PFSK-1 (cell line): Measurements from ENCODE around the gene S100A12.

Source experiments
- FOXP2 ChIP-seq: optimal IDR thresholded peaks from 2 replicates; pipeline ENCODE3; 2011; ENCODE audit warnings: borderline replicate concordance, control low read depth, inconsistent platforms; ENCODE audit not compliant: insufficient read depth; ENCODE audit errors: extremely low read length, extremely low read depth
- POLR2AphosphoS5 ChIP-seq: IDR thresholded peaks from 2 replicates; pipeline ENCODE4 v1.6.1; 2012; ENCODE audit warnings: low read depth, mild to moderate bottlenecking, control low read depth, low read length, moderate library complexity
- REST ChIP-seq, 2 experiments: IDR thresholded peaks; 2 replicates each; pipeline versions ENCODE4 v1.6.1 to v1.8.0; 2011 to 2012; ENCODE audit warnings: low read depth in 2 of 2, low read length in 2 of 2, control low read depth in 1 of 2, inconsistent platforms in 1 of 2, mild to moderate bottlenecking in 1 of 2, moderate library complexity in 1 of 2; ENCODE audit not compliant: insufficient read depth in 1 of 2
- SIN3A ChIP-seq: IDR thresholded peaks from 2 replicates; pipeline ENCODE4 v1.6.1; 2012; ENCODE audit warnings: mild to moderate bottlenecking, low read length, moderate library complexity, borderline replicate concordance; ENCODE audit not compliant: insufficient read depth
- TAF1 ChIP-seq: IDR thresholded peaks from 2 replicates; pipeline ENCODE4 v1.6.1; 2012; ENCODE audit warnings: low read length, control low read depth, borderline replicate concordance; ENCODE audit not compliant: insufficient read depth

The S100A12 gene

GRCh38 chr1:153394391-153394790 is 19.0 kb upstream of the S100A12 start:
- no peak for TF ChIP-seq REST (IDR thresholded peaks at IDR 0.05; ENCODE audit: insufficient read depth in 1 of 2, low read depth in 2 of 2, low read length in 2 of 2)
- no peak for TF ChIP-seq POLR2AphosphoS5
- no peak for TF ChIP-seq SIN3A
- no peak for TF ChIP-seq FOXP2
- no peak for TF ChIP-seq TAF1

GRCh38 chr1:153393926-153394325 is 18.5 kb upstream of the S100A12 start:
- TF ChIP-seq TAF1 = no peak
- TF ChIP-seq FOXP2 = no peak
- TF ChIP-seq SIN3A = no peak
- no peak for TF ChIP-seq POLR2AphosphoS5
- no peak for TF ChIP-seq REST (IDR thresholded peaks at IDR 0.05; ENCODE audit: insufficient read depth in 1 of 2, low read depth in 2 of 2, low read length in 2 of 2)

- no peak for TF ChIP-seq SIN3A
- no peak for TF ChIP-seq TAF1
- no peak for TF ChIP-seq FOXP2
- TF ChIP-seq POLR2AphosphoS5 = no peak
- no peak for TF ChIP-seq REST (IDR thresholded peaks at IDR 0.05; ENCODE audit: insufficient read depth in 1 of 2, low read depth in 2 of 2, low read length in 2 of 2)
Measured at GRCh38 chr1:153392822-153393221, 17.4 kb upstream of the S100A12 start.

- TF ChIP-seq POLR2AphosphoS5 = no peak
Measured at GRCh38 chr1:153392258-153392657, 16.8 kb upstream of the S100A12 start.

GRCh38 chr1:153390938-153391710 is 15.7 kb upstream of the S100A12 start, which contains the start of gene S100A8:
S100A8 (minus strand) TSS chr1:153391073; CDS start chr1:153390535, 538 bp downstream.
- TF ChIP-seq REST (IDR thresholded peaks at IDR 0.05; ENCODE audit: insufficient read depth in 1 of 2, low read depth in 2 of 2, low read length in 2 of 2) = no peak
- no peak for TF ChIP-seq POLR2AphosphoS5
- no peak for TF ChIP-seq TAF1
- no peak for TF ChIP-seq FOXP2
- no peak for TF ChIP-seq SIN3A
